ENCODE measurements around the gene TMCC2. TPM values are rescaled to one million over a fixed set of nuclear protein-coding genes. Genes with fewer than 3 reads are reported as not detected.

Gene TMCC2
- total and polyA plus RNA-seq, 2 donors (not counting 1 experiment from before 2014, with no cell fraction given): 2.0 to 4.0 TPM

DNA sequence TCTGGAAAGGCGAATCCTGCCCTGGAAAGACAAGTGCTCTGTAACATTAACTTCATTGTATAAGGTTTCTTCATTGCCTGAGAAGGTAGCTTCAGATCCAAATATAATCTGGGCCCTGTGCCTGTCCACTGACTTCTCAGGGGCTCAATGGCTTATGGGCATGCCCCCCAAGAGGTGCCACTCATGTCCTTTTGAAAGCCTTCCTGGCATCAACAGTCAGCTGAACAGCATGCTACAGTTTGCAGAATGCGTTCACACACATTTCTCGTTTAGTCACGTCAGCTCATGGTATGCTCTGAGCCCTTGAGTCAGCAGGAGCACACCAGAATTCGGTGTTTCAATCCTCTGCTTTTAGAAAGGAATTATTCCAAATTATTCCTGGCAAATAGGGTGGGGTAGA lies 23.8 kb downstream of the TMCC2 start:
- DNase-seq: no peak
- no peak overlapping the region for H2AFZ ChIP-seq (ENCODE audit: insufficient read depth, low read depth, low read length, poor library complexity, severe bottlenecking)
- Mint-ChIP-seq H3K4me1 (no peaks in the 10 kb centered on the region), H3K4me3 (no peak overlapping the region), H3K27me3 (no peaks in the 10 kb centered on the region), H3K9me3 (ENCODE audit: insufficient read depth) (no peaks in the 10 kb centered on the region), H3K27ac (no peak overlapping the region)
- intact Hi-C loops (cut with micrococcal nuclease): no loop called here
- peaks cover 0 to 4% of the 10 kb centered on the region in 2 donors for H3K4me1 ChIP-seq (ENCODE audit: control insufficient read depth in 2 of 2, insufficient read depth in 2 of 2, low read length in 2 of 2)
- no peaks in the 10 kb centered on the region for H3K79me2 ChIP-seq (ENCODE audit: control insufficient read depth, insufficient read depth, low read length)
- H3K27me3 ChIP-seq (replicated peaks in 1 of 4; ENCODE audit: control extremely low read depth in 1 of 4, control insufficient read depth in 3 of 4, insufficient read depth in 4 of 4, low read length in 3 of 4): no peaks in the 10 kb centered on the region
- 94% methylated on average over 4 of the region's 5 CpGs for WGBS (ENCODE audit: insufficient coverage)
- ATAC-seq (ENCODE audit: low read depth): no peak
- no peak overlapping the region for H3K27ac ChIP-seq (ENCODE audit: low read length in 2 of 2)
- no peak for TF ChIP-seq EZH2 (IDR thresholded peaks at IDR 0.05; ENCODE audit: borderline replicate concordance, insufficient read depth, low read depth, low read length, poor library complexity, severe bottlenecking)
- TF ChIP-seq, protein P1, sequence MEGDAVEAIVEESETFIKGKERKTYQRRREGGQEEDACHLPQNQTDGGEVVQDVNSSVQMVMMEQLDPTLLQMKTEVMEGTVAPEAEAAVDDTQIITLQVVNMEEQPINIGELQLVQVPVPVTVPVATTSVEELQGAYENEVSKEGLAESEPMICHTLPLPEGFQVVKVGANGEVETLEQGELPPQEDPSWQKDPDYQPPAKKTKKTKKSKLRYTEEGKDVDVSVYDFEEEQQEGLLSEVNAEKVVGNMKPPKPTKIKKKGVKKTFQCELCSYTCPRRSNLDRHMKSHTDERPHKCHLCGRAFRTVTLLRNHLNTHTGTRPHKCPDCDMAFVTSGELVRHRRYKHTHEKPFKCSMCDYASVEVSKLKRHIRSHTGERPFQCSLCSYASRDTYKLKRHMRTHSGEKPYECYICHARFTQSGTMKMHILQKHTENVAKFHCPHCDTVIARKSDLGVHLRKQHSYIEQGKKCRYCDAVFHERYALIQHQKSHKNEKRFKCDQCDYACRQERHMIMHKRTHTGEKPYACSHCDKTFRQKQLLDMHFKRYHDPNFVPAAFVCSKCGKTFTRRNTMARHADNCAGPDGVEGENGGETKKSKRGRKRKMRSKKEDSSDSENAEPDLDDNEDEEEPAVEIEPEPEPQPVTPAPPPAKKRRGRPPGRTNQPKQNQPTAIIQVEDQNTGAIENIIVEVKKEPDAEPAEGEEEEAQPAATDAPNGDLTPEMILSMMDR (IDR thresholded peaks at IDR 0.05): no peak
- H3K36me3 ChIP-seq (replicated peaks in 1 of 2; ENCODE audit: control extremely low read depth in 1 of 2, control insufficient read depth in 1 of 2, extremely low read depth in 1 of 2, insufficient read depth in 2 of 2, low read length in 1 of 2): no peaks in the 10 kb centered on the region
- H3K9ac ChIP-seq (ENCODE audit: low read length): no peak overlapping the region
- H3K4me2 ChIP-seq (replicated peaks; ENCODE audit: low read depth, low read length, poor library complexity, severe bottlenecking): no peak overlapping the region
- H3K9me3 ChIP-seq (ENCODE audit: control extremely low read depth in 1 of 3, control insufficient read depth in 2 of 3, insufficient read depth in 1 of 3, low read length in 2 of 3): peaks cover 0 to 3% (median 0%) of the 10 kb centered on the region in 3 donors
- ChIA-PET CTCF (interaction anchor here (0.5 to 0.9 kb wide), 3 partner anchors 18 to 275 kb away, joined by 3 to 4 read pairs (median 3); no protein-coding TSS in a partner anchor), POLR2A (no interaction called here)
- no peaks in the 10 kb centered on the region for H4K20me1 ChIP-seq (ENCODE audit: control insufficient read depth, insufficient read depth, low read length, poor library complexity, severe bottlenecking)
- no peak overlapping the region for H3K4me3 ChIP-seq (ENCODE audit: control extremely low read depth in 1 of 5, extremely low read depth in 1 of 5, insufficient read depth in 1 of 5, low read depth in 2 of 5, low read length in 4 of 5)

DNA sequence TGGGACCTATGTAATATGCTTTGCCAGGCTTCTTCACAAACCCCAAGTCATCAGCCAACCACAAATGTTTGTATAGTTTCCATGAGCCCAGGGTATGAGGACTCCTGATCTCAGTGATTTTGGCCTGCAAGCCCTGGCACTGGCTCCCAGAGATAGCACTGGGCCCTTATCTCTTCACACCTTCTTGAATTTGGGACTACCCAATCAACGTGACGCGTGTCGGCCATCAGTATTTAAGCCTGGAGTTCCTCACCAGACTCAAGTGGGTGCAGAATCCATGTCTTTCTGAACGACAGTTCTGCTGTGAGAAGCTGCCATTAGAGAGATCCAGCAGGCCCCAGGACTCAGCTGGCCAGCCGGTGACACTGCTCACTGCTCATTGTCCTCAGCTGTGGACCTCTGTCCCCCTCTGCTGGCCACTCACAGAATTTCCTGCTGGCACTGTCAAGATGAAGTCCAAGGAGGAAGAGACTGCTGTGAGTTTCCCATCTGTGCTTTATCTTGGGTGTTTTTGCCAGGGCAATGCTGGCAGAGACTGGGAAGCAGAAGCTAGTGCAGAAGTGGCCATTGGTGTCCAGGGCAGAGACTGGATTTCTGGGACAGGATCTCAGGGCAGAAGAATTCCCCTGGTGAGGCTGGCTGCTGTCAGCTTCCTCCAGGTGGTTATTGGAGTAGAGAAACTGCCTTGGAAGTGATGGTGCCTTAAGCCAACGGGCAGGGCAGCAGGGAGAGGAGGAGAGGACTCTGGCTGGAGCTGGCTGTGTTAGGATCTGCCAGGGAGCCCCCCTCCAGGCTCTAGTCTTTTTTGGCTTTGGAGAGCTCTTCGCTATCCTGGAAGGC lies 28.4 kb downstream of the TMCC2 start:
- H3K27ac Mint-ChIP-seq: no peak overlapping the region
- ChIA-PET CTCF (interaction anchor here (0.6 to 7.8 kb wide), 59 partner anchors 9 to 1704 kb away, joined by 3 to 135 read pairs (median 4); partner anchors contain the start of genes DSTYK and TMCC2), POLR2A (interaction anchor here (0.6 to 0.8 kb wide), 3 partner anchors 27 to 423 kb away, joined by 3 to 6 read pairs (median 5); no protein-coding TSS in a partner anchor)
- no peaks in the 10 kb centered on the region for H3K9me3 Mint-ChIP-seq (ENCODE audit: insufficient read depth)
- peaks cover 0 to 4% of the 10 kb centered on the region in 2 donors for H3K4me1 ChIP-seq (ENCODE audit: control insufficient read depth in 2 of 2, insufficient read depth in 2 of 2, low read length in 2 of 2)
- H3K27me3 Mint-ChIP-seq: no peaks in the 10 kb centered on the region
- no peaks in the 10 kb centered on the region for H3K4me1 Mint-ChIP-seq
- H3K9me3 ChIP-seq (ENCODE audit: control extremely low read depth in 1 of 3, control insufficient read depth in 2 of 3, insufficient read depth in 1 of 3, low read length in 2 of 3): peaks cover 0 to 3% (median 0%) of the 10 kb centered on the region in 3 donors
- no peak overlapping the region for H3K9ac ChIP-seq (ENCODE audit: low read length)
- H2AFZ ChIP-seq (ENCODE audit: insufficient read depth, low read depth, low read length, poor library complexity, severe bottlenecking): no peak overlapping the region
- no peaks in the 10 kb centered on the region for H3K79me2 ChIP-seq (ENCODE audit: control insufficient read depth, insufficient read depth, low read length)
- TF ChIP-seq, protein P1 (IDR thresholded peaks at IDR 0.05): peak; percentile 93
- TF ChIP-seq EZH2 (IDR thresholded peaks at IDR 0.05; ENCODE audit: borderline replicate concordance, insufficient read depth, low read depth, low read length, poor library complexity, severe bottlenecking): no peak
- intact Hi-C loops (cut with micrococcal nuclease): loop anchor here (1.0 to 5.0 kb wide), 4 partner anchors 27 to 134 kb away; partner anchors contain the start of genes DSTYK and RBBP5
- DNase-seq: peak; percentile 85
- H3K36me3 ChIP-seq (replicated peaks in 1 of 2; ENCODE audit: control extremely low read depth in 1 of 2, control insufficient read depth in 1 of 2, extremely low read depth in 1 of 2, insufficient read depth in 2 of 2, low read length in 1 of 2): no peaks in the 10 kb centered on the region
- WGBS (ENCODE audit: insufficient coverage): 53% methylated on average over 8 of the region's 8 CpGs
- no peak overlapping the region for H3K27ac ChIP-seq (ENCODE audit: low read length in 2 of 2)
- H3K4me3 ChIP-seq (ENCODE audit: control extremely low read depth in 1 of 5, extremely low read depth in 1 of 5, insufficient read depth in 1 of 5, low read depth in 2 of 5, low read length in 4 of 5): no peak overlapping the region
- H3K4me2 ChIP-seq (replicated peaks; ENCODE audit: low read depth, low read length, poor library complexity, severe bottlenecking): no peak overlapping the region
- peak; percentile 97 for ATAC-seq (ENCODE audit: low read depth)
- H3K4me3 Mint-ChIP-seq: no peak overlapping the region
- peaks cover 0 to 6% (median 0%) of the 10 kb centered on the region in 4 experiments for H3K27me3 ChIP-seq (replicated peaks in 1 of 4; ENCODE audit: control extremely low read depth in 1 of 4, control insufficient read depth in 3 of 4, insufficient read depth in 4 of 4, low read length in 3 of 4)
- H4K20me1 ChIP-seq (ENCODE audit: control insufficient read depth, insufficient read depth, low read length, poor library complexity, severe bottlenecking): no peaks in the 10 kb centered on the region
